ENCODE measurements around the gene GRIP2.

- TF ChIP-seq CTCF (IDR thresholded peaks at IDR 0.05; ENCODE audit: insufficient read depth, low read length, poor library complexity, severe bottlenecking) (no peak), EZH2phosphoT487 (conservative IDR thresholded peaks at IDR 0.05; ENCODE audit: low read length) (no peak)
Measured at GRCh38 chr3:14448063-14448462, 92.1 kb downstream of the GRIP2 start.

Data from SU-DHL-6 (cell line).